HG02852 (cell line): ENCODE results near the gene PON3.
"Not testable (repeated sequence)": the region's sequence is repeated elsewhere in the genome, so short reads cannot be mapped to it uniquely, and the experiment has no call there.

Experiments used
- ATAC-seq: cut with Tn5 transposase; IDR thresholded peaks from one replicate; pipeline ENCODE4 v1.9.1; 2021; ENCODE audit warnings: mild to moderate bottlenecking, moderate library complexity; ENCODE audit not compliant: unreplicated experiment

Gene PON3

GRCh38 chr7:95412075-95412474, 15.9 kb upstream of the PON3 start:
- ATAC-seq = no peak

GRCh38 chr7:95411666-95412065, 15.5 kb upstream of the PON3 start:
- no peak for ATAC-seq

- ATAC-seq = no peak
These were observed 14.9 kb upstream of the PON3 start for GRCh38 chr7:95411036-95411435.

GRCh38 chr7:95407751-95408150, 11.6 kb upstream of the PON3 start:
- no peak for ATAC-seq

GRCh38 chr7:95405800-95406199, 9.6 kb upstream of the PON3 start:
- ATAC-seq = no peak

GRCh38 chr7:95405208-95405607, 9.0 kb upstream of the PON3 start:
- no peak for ATAC-seq

- no peak for ATAC-seq
These were observed 8.2 kb upstream of the PON3 start for GRCh38 chr7:95404316-95404865.

GRCh38 chr7:95398155-95398940, 2.2 kb upstream of the PON3 start:
- no peak for ATAC-seq

- no peak for ATAC-seq
These were observed 1.2 kb upstream of the PON3 start for GRCh38 chr7:95397381-95397780.

- ATAC-seq = no peak
These were observed 430 bp downstream of the PON3 start for GRCh38 chr7:95395755-95396135.

GRCh38 chr7:95394370-95394769, 1.8 kb downstream of the PON3 start:
- ATAC-seq = no peak

- no peak for ATAC-seq
These were observed 4.4 kb downstream of the PON3 start for GRCh38 chr7:95391761-95392160.

- ATAC-seq = no peak
These were observed 6.7 kb downstream of the PON3 start for GRCh38 chr7:95389516-95389915.

- ATAC-seq = not testable (repeated sequence)
These were observed 16.7 kb downstream of the PON3 start for GRCh38 chr7:95379457-95379856.

- ATAC-seq = no peak
These were observed 19.4 kb downstream of the PON3 start for GRCh38 chr7:95376632-95377400.

GRCh38 chr7:95375591-95376257, 20.5 kb downstream of the PON3 start:
- ATAC-seq = no peak

GRCh38 chr7:95373323-95373722, 22.9 kb downstream of the PON3 start:
- no peak for ATAC-seq

GRCh38 chr7:95368235-95368634, 27.9 kb downstream of the PON3 start:
- no peak for ATAC-seq

GRCh38 chr7:95367606-95368005, 28.6 kb downstream of the PON3 start:
- ATAC-seq = no peak

- no peak for ATAC-seq
These were observed 31.0 kb downstream of the PON3 start for GRCh38 chr7:95365151-95365550.

GRCh38 chr7:95357623-95358022, 38.6 kb downstream of the PON3 start:
- ATAC-seq = no peak
